GM18526 (cell line): ENCODE results near the gene SLN.

Experiments used
- POLR2A ChIP-seq: IDR thresholded peaks from 3 replicates; pipeline ENCODE4 v1.6.1; 2011; ENCODE audit not compliant: insufficient read length; ENCODE audit errors: extremely low read depth

SLN gene

GRCh38 chr11:107676336-107677057 is 35.4 kb downstream of the SLN start:
- no peak for TF ChIP-seq POLR2A

GRCh38 chr11:107675902-107676301 is 36.0 kb downstream of the SLN start:
- TF ChIP-seq POLR2A = no peak

DNA sequence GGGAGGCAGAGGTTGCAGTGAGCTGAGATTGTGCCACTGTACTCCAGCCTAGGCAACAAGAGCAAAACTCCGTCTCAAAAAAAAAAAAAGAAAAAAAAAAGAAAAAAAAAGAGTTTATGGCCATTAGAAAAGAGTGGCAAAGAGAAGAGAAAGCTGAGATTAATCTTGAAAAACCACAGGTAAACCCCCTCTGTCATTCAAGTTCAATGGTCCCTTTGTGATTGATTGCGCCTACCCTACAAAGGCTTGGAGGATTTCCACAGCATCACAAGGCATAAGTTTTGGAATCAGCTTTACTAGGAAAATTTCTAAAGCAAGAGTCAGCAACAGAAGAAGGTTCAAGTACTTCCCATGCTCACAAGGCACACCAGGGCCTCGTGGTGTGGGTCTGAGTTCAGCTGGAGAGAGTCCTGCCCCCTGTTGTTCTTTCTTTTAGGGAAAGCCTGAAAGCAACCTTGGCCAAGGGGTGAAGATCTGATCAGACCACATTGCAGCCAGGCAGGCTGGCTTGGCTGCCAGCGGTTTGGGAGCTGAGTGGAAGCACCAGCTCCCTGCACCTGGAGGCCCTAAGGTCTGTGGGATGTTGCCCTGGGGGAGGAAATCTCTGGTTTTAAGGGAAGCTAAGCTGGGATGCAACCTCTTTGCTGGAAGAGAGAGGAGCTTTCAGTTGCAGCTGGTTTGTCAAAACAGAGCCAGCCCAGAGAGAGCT is 41.8 kb downstream of the SLN start:
- no peak for TF ChIP-seq POLR2A

DNA sequence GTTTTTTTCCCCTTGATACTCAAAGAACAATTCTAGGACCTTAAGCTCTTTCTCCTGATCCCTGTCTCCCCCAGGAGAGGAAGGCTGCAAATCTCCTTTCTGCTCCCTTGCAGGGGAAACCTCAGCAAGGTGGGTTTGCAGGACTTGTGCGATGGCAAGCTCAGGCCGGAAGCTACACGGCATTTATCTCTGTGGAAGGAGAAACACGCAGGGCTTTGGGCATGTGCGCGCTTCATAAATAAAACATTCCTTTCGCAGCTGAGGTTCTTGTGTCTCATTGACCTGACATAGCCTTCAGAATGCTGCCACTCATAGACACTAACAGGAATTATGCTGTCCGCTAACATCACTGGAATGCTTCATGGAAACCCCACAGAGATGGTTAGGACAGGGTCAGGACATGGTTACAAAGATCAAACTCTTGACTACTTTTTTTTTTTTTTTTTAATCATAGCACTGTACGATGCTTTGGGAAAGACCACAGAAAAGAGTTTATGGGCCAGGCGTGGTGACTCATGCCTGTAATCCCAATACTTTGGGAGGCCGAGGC is 42.6 kb downstream of the SLN start:
- no peak for TF ChIP-seq POLR2A

DNA sequence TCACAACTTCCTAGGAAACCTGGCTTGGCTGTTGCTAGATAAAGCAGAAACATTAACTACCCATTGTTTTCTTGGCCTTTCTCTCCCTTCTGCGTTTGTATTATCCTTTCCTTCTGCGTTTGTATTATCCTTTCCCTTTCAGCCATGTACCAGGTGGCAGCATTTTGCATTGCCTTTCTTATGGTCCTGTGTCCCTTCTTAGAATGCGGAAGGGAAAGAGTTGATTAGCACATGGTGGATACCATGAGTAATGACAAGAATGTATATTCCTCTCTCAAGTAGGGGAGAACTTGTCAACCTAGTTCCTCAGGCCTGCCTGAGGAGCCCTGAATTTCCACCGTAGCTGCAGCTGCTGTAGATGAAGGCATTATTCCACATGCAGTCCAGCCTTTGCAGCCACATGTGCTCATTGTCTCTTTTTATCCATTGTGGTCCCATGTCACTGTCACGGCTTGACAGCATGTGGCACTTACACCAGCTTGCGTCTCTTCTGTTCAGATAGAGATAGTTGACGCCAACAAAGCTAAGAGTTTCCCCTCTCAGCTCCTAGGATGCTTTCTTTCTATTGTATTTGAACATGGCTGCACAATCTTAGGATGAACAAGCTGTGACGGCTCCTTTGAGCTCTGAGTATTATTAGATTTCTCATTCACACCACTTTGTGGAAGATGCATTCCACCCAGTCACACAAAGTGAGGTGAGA is 44.8 kb downstream of the SLN start:
- TF ChIP-seq POLR2A = no peak

GRCh38 chr11:107665018-107665417 is 46.8 kb downstream of the SLN start:
- no peak for TF ChIP-seq POLR2A

GRCh38 chr11:107661656-107662055 is 50.2 kb downstream of the SLN start:
- no peak for TF ChIP-seq POLR2A

DNA sequence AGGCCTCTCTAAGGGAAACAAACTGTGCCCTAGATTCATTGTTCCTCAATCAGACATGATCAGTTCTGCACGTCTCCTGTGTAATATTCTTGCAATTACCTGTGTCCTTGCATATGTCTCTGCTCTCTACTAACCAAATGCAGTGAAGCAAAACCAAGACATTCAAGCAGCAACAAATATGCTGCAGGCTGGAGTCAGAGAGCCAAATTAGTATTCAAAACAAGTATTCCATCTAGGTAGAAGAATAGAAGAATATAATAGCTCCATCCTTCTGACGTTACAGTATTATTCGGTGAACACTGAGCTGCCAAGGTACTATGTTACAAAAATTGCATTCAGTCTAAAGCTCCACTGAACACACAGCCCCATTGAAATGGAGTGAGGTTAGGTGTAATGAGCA is 51.8 kb downstream of the SLN start:
- no peak for TF ChIP-seq POLR2A

- TF ChIP-seq POLR2A = no peak
These were observed 52.5 kb downstream of the SLN start for GRCh38 chr11:107659310-107659709.
